T-helper 22 cell (primary cell): ENCODE results near the gene TASL.
"Not testable (repeated sequence)": the region's sequence is repeated elsewhere in the genome, so short reads cannot be mapped to it uniquely, and the experiment has no call there.

Experiments
- DNase-seq: peaks from one replicate; pipeline ENCODE4 v3.0.0-alpha.2; 2020; ENCODE audit warnings: low read depth

The TASL gene

GRCh38 chrX:30577362-30577991 lies at the start of gene TASL:
Gene TASL (minus strand): TSS chrX:30577766. CDS start chrX:30560355, 17,411 bp downstream.
- DNase-seq: no peak

GRCh38 chrX:30626402-30626801 lies 48.8 kb upstream of the TASL start:
- DNase-seq: no peak

GRCh38 chrX:30622361-30622760 lies 44.8 kb upstream of the TASL start:
- no peak for DNase-seq

GRCh38 chrX:30620980-30621618 lies 43.5 kb upstream of the TASL start:
- no peak for DNase-seq

GRCh38 chrX:30620125-30620524 lies 42.6 kb upstream of the TASL start:
- DNase-seq: no peak

GRCh38 chrX:30618160-30618765 lies 40.7 kb upstream of the TASL start:
- no peak for DNase-seq

GRCh38 chrX:30615229-30615628 lies 37.7 kb upstream of the TASL start:
- DNase-seq: no peak

GRCh38 chrX:30613721-30614120 lies 36.2 kb upstream of the TASL start:
- DNase-seq: no peak

- DNase-seq: no peak
Measured at GRCh38 chrX:30612250-30612655, 34.7 kb upstream of the TASL start.

GRCh38 chrX:30610026-30610425 lies 32.5 kb upstream of the TASL start:
- DNase-seq: no peak

- DNase-seq: no peak
Measured at GRCh38 chrX:30607155-30607554, 29.6 kb upstream of the TASL start.

GRCh38 chrX:30600269-30601176 lies 23.0 kb upstream of the TASL start:
- not testable (repeated sequence) for DNase-seq

GRCh38 chrX:30597216-30598012 lies 19.8 kb upstream of the TASL start:
- no peak for DNase-seq

- DNase-seq: no peak
Measured at GRCh38 chrX:30593440-30594200, 16.1 kb upstream of the TASL start.

- no peak for DNase-seq
Measured at GRCh38 chrX:30592831-30593230, 15.3 kb upstream of the TASL start.

GRCh38 chrX:30590368-30590767 lies 12.8 kb upstream of the TASL start:
- no peak for DNase-seq

- no peak for DNase-seq
Measured at GRCh38 chrX:30589146-30589888, 11.8 kb upstream of the TASL start.

- no peak for DNase-seq
Measured at GRCh38 chrX:30586516-30586915, 8.9 kb upstream of the TASL start.

GRCh38 chrX:30582664-30583063 lies 5.1 kb upstream of the TASL start:
- no peak for DNase-seq

- DNase-seq: no peak
Measured at GRCh38 chrX:30580641-30581040, 3.1 kb upstream of the TASL start.
